Neural progenitor cell (in vitro differentiated cells): Measurements from ENCODE around the gene SMPD1. TPM values are rescaled to one million over a fixed set of nuclear protein-coding genes. Genes with fewer than 3 reads are reported as not detected.

Source experiments
- DNase-seq: peaks from one replicate; pipeline ENCODE4 v3.0.0-alpha.2; 2016; ENCODE audit warnings: low spot score
- H2AFZ ChIP-seq: fragments of 200-600 bp; sonication (generic); replicated peaks from 2 replicates; pipeline ENCODE4 v1.6.1; 2016; ENCODE audit warnings: antibody characterized with exemption
- H3F3A ChIP-seq: fragments of 200-600 bp; sonication (generic); 2 replicates; pipeline ENCODE4 v1.6.1; 2016; ENCODE audit warnings: antibody characterized with exemption, low read depth
- H3K27ac ChIP-seq: fragments of 200-600 bp; sonication (generic); 2 replicates; pipeline ENCODE4 v1.5.1; 2016; ENCODE audit warnings: mild to moderate bottlenecking
- H3K27me3 ChIP-seq: fragments of 200-600 bp; sonication (generic); 2 replicates; pipeline ENCODE4 v1.6.1; 2016; ENCODE audit warnings: mild to moderate bottlenecking, moderate library complexity
- H3K36me3 ChIP-seq: fragments of 200-600 bp; sonication (generic); 2 replicates; pipeline ENCODE4 v1.5.1; 2016
- H3K4me1 ChIP-seq: fragments of 200-600 bp; sonication (generic); 2 replicates; pipeline ENCODE4 v1.6.1; 2016; ENCODE audit warnings: mixed run types
- H3K4me2 ChIP-seq: fragments of 200-600 bp; sonication (generic); 2 replicates; pipeline ENCODE4 v1.6.1; 2016
- H3K4me3 ChIP-seq: fragments of 200-600 bp; sonication (generic); 2 replicates; pipeline ENCODE4 v1.5.1; 2016
- H3K79me2 ChIP-seq: fragments of 200-600 bp; sonication (generic); 2 replicates; pipeline ENCODE4 v1.6.1; 2016; ENCODE audit warnings: low read depth
- H3K9ac ChIP-seq: fragments of 200-600 bp; sonication (generic); 2 replicates; pipeline ENCODE4 v1.6.1; 2016
- H3K9me3 ChIP-seq: fragments of 200-600 bp; sonication (generic); 2 replicates; pipeline ENCODE4 v1.5.1; 2016; ENCODE audit warnings: low read depth
- H4K20me1 ChIP-seq: fragments of 200-600 bp; sonication (generic); 2 replicates; pipeline ENCODE4 v1.6.1; 2016; ENCODE audit warnings: low read depth
- H3K27ac Mint-ChIP-seq: 3 replicates; pipeline ENCODE4 v1.8.0; 2021; ENCODE audit warnings: mixed read lengths
- H3K27me3 Mint-ChIP-seq: 2 replicates; pipeline ENCODE4 v1.8.0; 2022; ENCODE audit warnings: low read depth, mild to moderate bottlenecking, inconsistent platforms, moderate library complexity, mixed read lengths; ENCODE audit not compliant: insufficient read depth
- H3K36me3 Mint-ChIP-seq: 3 replicates; pipeline ENCODE4 v1.8.0; 2021; ENCODE audit warnings: mixed read lengths
- H3K4me1 Mint-ChIP-seq: 3 replicates; pipeline ENCODE4 v1.8.0; 2021; ENCODE audit warnings: mixed read lengths
- H3K4me3 Mint-ChIP-seq: 3 replicates; pipeline ENCODE4 v1.8.0; 2021; ENCODE audit warnings: mild to moderate bottlenecking, moderate library complexity, mixed read lengths
- H3K9me3 Mint-ChIP-seq: 3 replicates; pipeline ENCODE4 v1.8.0; 2020; ENCODE audit warnings: mixed read lengths
- EZH2 ChIP-seq: fragments of 200-600 bp; sonication (generic); IDR thresholded peaks from 2 replicates; pipeline ENCODE4 v1.6.1; 2017; ENCODE audit warnings: antibody characterized with exemption, mild to moderate bottlenecking, moderate library complexity
- EZH2phosphoT487 ChIP-seq: fragments of 200-600 bp; sonication (generic); IDR thresholded peaks from 2 replicates; pipeline ENCODE4 v1.6.1; 2017; ENCODE audit warnings: antibody characterized with exemption
- total RNA-seq: library from RNA; depleted of rRNA; stranded (reverse); fragments of >200 nt; gene quantifications from 2 replicates; pipeline ENCODE4 v1.2.3, GENCODE V29; 2015; ENCODE audit warnings: low replicate concordance
- TF ChIP-seq, protein P1 (sequence below): fragments of 200-600 bp; sonication (generic); IDR thresholded peaks from 2 replicates; pipeline ENCODE4 v1.5.1; 2017; ENCODE audit warnings: antibody characterized with exemption, mild to moderate bottlenecking

Gene SMPD1
- 9.4 and 11.3 TPM in 2 replicates for total RNA-seq

DNA sequence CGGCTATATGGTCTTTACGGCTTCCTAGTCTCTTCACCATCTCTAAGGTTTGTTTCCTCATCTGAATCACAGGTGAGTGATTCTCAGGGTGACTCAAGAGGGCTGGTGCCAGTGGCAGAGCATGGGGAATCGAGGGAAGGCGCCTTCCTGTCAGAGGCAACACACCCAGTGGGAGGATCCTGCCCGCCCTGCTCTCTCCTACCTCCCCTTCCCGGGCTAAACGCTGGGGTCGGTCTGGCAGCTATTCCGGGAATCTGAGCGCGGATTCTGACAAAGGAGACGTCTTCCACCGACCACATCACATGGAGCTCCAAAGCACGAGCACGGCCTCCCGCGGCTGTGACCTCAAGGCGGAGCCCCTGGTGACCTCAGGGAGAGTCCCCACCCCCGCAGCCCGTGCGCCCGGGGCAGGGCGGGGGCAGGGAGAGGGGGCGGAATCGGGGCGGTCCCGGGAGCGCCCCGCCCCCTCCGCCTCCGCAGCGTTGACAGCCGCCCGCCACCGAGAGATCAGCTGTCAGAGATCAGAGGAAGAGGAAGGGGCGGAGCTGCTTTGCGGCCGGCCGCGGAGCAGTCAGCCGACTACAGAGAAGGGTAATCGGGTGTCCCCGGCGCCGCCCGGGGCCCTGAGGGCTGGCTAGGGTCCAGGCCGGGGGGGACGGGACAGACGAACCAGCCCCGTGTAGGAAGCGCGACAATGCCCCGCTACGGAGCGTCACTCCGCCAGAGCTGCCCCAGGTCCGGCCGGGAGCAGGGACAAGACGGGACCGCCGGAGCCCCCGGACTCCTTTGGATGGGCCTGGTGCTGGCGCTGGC lies at the start of gene SMPD1:
Gene SMPD1, plus strand, starts transcription at position 570 of the 813 bp plus-strand sequence. Its CDS starts 125 bp downstream, at position 695.
- H3K27ac Mint-ChIP-seq: peak within 1 kb of the TSS; percentile 80
- H3K36me3 ChIP-seq: no peaks in the 10 kb centered on the region

DNA sequence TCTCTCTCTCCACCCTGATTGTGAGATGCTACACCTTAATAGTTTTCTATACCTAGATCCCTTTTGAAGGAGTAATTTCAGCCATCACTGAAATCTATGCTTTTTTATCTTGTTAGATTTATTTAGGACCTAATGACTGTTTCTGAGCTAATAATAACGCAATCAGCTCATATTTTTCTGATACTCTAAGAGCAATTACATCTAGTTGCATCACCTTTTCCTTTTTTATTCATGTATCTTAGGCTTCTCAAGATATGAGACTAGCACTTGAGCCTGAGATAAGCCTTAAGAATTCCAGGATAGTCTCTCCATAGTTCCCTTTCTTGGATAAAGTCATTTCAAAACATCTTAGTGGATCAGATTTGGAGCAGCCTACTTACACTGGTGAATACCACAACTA lies 44.9 kb upstream of the SMPD1 start:
- H3F3A ChIP-seq: no peaks in the 10 kb centered on the region
- no peak overlapping the region for H3K9ac ChIP-seq
- TF ChIP-seq EZH2phosphoT487: no peak
- TF ChIP-seq, protein P1, sequence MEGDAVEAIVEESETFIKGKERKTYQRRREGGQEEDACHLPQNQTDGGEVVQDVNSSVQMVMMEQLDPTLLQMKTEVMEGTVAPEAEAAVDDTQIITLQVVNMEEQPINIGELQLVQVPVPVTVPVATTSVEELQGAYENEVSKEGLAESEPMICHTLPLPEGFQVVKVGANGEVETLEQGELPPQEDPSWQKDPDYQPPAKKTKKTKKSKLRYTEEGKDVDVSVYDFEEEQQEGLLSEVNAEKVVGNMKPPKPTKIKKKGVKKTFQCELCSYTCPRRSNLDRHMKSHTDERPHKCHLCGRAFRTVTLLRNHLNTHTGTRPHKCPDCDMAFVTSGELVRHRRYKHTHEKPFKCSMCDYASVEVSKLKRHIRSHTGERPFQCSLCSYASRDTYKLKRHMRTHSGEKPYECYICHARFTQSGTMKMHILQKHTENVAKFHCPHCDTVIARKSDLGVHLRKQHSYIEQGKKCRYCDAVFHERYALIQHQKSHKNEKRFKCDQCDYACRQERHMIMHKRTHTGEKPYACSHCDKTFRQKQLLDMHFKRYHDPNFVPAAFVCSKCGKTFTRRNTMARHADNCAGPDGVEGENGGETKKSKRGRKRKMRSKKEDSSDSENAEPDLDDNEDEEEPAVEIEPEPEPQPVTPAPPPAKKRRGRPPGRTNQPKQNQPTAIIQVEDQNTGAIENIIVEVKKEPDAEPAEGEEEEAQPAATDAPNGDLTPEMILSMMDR: no peak
- TF ChIP-seq EZH2: no peak
- H3K79me2 ChIP-seq: no peaks in the 10 kb centered on the region
- Mint-ChIP-seq H3K27me3 (peaks cover 3% of the 10 kb centered on the region), H3K4me1 (no peaks in the 10 kb centered on the region), H3K9me3 (peaks cover 11% of the 10 kb centered on the region), H3K27ac (no peak overlapping the region), H3K4me3 (no peak overlapping the region), H3K36me3 (peaks cover 1% of the 10 kb centered on the region)
- H3K27me3 ChIP-seq: no peaks in the 10 kb centered on the region
- no peak overlapping the region for H3K27ac ChIP-seq
- no peaks in the 10 kb centered on the region for H3K9me3 ChIP-seq
- H3K4me3 ChIP-seq: no peak overlapping the region
- no peak overlapping the region for H2AFZ ChIP-seq
- no peaks in the 10 kb centered on the region for H4K20me1 ChIP-seq
- no peak for DNase-seq
- no peaks in the 10 kb centered on the region for H3K4me1 ChIP-seq
- no peaks in the 10 kb centered on the region for H3K36me3 ChIP-seq
- no peak overlapping the region for H3K4me2 ChIP-seq

More for the DNA sequence above, at the start of gene SMPD1:
- Histone ChIP-seq H3K9me3 (no peaks in the 10 kb centered on the region), H3K27ac (no peak within 1 kb of the TSS), H3K4me3 (peak within 1 kb of the TSS; percentile 82), H2AFZ (peak within 1 kb of the TSS; percentile 89), H3K79me2 (no peaks in the 10 kb centered on the region), H3K4me1 (peaks cover 16% of the 10 kb centered on the region), H3K9ac (peak within 1 kb of the TSS; percentile 56), H3K27me3 (no peaks in the 10 kb centered on the region), H3K4me2 (peak within 1 kb of the TSS; percentile 94), H4K20me1 (no peaks in the 10 kb centered on the region), H3F3A (peaks cover 27% of the 10 kb centered on the region)
- Mint-ChIP-seq H3K9me3 (no peaks in the 10 kb centered on the region), H3K4me3 (peak within 1 kb of the TSS; percentile 90), H3K36me3 (peaks cover 2% of the 10 kb centered on the region), H3K27me3 (peaks cover 5% of the 10 kb centered on the region), H3K4me1 (peaks cover 18% of the 10 kb centered on the region)
- peak; percentile 96 for DNase-seq
- TF ChIP-seq EZH2 (no peak), EZH2phosphoT487 (no peak)
- TF ChIP-seq, protein P1: no peak

DNA sequence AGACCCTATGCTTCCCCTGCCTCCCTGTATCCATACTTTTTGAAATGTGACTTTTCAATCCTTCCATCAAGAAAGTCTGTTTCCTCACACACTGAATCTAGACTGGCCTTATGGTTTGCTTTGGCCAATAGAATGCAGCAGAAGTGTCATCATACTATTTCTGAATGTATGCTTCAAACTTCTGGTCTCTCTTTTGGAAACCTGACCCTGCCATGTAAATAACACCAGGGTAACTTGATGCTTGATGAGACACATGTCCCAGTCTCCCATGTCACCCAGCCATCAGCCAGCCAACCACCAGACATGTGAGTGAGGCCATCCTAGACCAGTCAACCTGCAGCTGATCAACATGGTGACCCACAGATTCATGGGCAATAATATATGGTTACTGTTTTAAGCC lies 40.2 kb upstream of the SMPD1 start:
- Histone ChIP-seq H4K20me1 (no peaks in the 10 kb centered on the region), H2AFZ (no peak overlapping the region), H3K4me1 (no peaks in the 10 kb centered on the region), H3K27me3 (no peaks in the 10 kb centered on the region), H3K4me3 (no peak overlapping the region), H3K9ac (no peak overlapping the region), H3K27ac (no peak overlapping the region), H3F3A (no peaks in the 10 kb centered on the region), H3K36me3 (no peaks in the 10 kb centered on the region), H3K9me3 (no peaks in the 10 kb centered on the region), H3K4me2 (no peak overlapping the region), H3K79me2 (no peaks in the 10 kb centered on the region)
- Mint-ChIP-seq H3K27me3 (peaks cover 6% of the 10 kb centered on the region), H3K27ac (no peak overlapping the region), H3K4me1 (no peaks in the 10 kb centered on the region), H3K4me3 (no peak overlapping the region), H3K36me3 (peaks cover 1% of the 10 kb centered on the region), H3K9me3 (peaks cover 11% of the 10 kb centered on the region)
- TF ChIP-seq EZH2phosphoT487: no peak
- TF ChIP-seq, protein P1: no peak
- no peak for TF ChIP-seq EZH2
- no peak for DNase-seq
